Transverse colon (tissue), 4 donors: ENCODE data around the gene AVPR2.

Experiments
- CTCF ChIP-seq, 5 experiments: fragments of 200-600 bp in 3 of 5; fragments of 450-650 bp in 2 of 5; sonication (generic) in 3 of 5; IDR thresholded peaks; 1 replicate in 2 of 5; 2 replicates in 3 of 5; pipeline ENCODE4 v1.5.1; 2016 to 2017; ENCODE audit warnings: antibody characterized with exemption in 5 of 5, inconsistent platforms in 3 of 5, mild to moderate bottlenecking in 2 of 5, moderate library complexity in 1 of 5
- EP300 ChIP-seq: sonication (generic); formaldehyde crosslinking; IDR thresholded peaks from one replicate; pipeline ENCODE4 v1.6.1; 2017; ENCODE audit warnings: antibody characterized with exemption, low read depth
- POLR2AphosphoS5 ChIP-seq, 3 donors: sonication (generic); formaldehyde crosslinking; IDR thresholded peaks; one replicate each; pipeline ENCODE4 v1.6.1; 2016; ENCODE audit warnings: antibody characterized with exemption in 3 of 3

- TF ChIP-seq CTCF (IDR thresholded peaks at IDR 0.05) = no peak
- no peak for TF ChIP-seq POLR2AphosphoS5 (IDR thresholded peaks at IDR 0.05)
- no peak for TF ChIP-seq EP300
These were observed 2.7 kb upstream of the AVPR2 start for GRCh38 chrX:153901753-153902140.
